Lung (tissue), 12 donors: ENCODE results near the gene C1QTNF6. TPM values are rescaled to one million over a fixed set of nuclear protein-coding genes. Genes with fewer than 3 reads are reported as not detected.

Experiments used
- ATAC-seq: fragments of 200-7000 bp; cut with Tn5 transposase; one replicate; pipeline ENCODE4 v1.9.1; 2020; ENCODE audit warnings: moderate number of reproducible peaks; ENCODE audit not compliant: insufficient read depth, low FRiP score
- DNase-seq, 3 donors: peaks; one replicate each; pipeline ENCODE4 v3.0.0-alpha.2; 2013 to 2017
- H3K27ac ChIP-seq, 2 donors: one replicate each; pipeline ENCODE4 v1.5.1; 2013; ENCODE audit warnings: mild to moderate bottlenecking in 2 of 2, moderate library complexity in 2 of 2, control low read depth in 1 of 2, inconsistent platforms in 1 of 2, low read depth in 1 of 2, low read length in 1 of 2
- H3K27me3 ChIP-seq, 3 donors: one replicate each; pipeline ENCODE4 v1.5.1; 2013; ENCODE audit warnings: low read length in 2 of 3; ENCODE audit not compliant: control insufficient read depth in 3 of 3, insufficient read depth in 3 of 3
- H3K36me3 ChIP-seq, 4 donors: one replicate each; pipeline ENCODE4 v1.5.1; 2013; ENCODE audit warnings: low read length in 4 of 4, mild to moderate bottlenecking in 1 of 4, moderate library complexity in 1 of 4; ENCODE audit not compliant: control insufficient read depth in 4 of 4, insufficient read depth in 4 of 4
- H3K4me1 ChIP-seq, 5 donors: one replicate each; pipeline ENCODE4 v1.5.1; 2013; ENCODE audit warnings: low read length in 5 of 5, mild to moderate bottlenecking in 2 of 5, moderate library complexity in 1 of 5; ENCODE audit not compliant: control insufficient read depth in 5 of 5, insufficient read depth in 5 of 5
- H3K4me3 ChIP-seq: one replicate; pipeline ENCODE4 v1.5.1; 2013; ENCODE audit warnings: mild to moderate bottlenecking, control low read depth, moderate library complexity
- H3K9ac ChIP-seq, 2 donors: one replicate each; pipeline ENCODE4 v1.5.1; 2013; ENCODE audit warnings: low read length in 2 of 2, control low read depth in 1 of 2; ENCODE audit not compliant: insufficient read depth in 1 of 2
- H3K9me3 ChIP-seq, 4 donors: one replicate each; pipeline ENCODE4 v1.5.1; 2013; ENCODE audit warnings: low read length in 3 of 4, mild to moderate bottlenecking in 1 of 4, moderate library complexity in 1 of 4; ENCODE audit not compliant: control insufficient read depth in 4 of 4, insufficient read depth in 3 of 4
- CTCF ChIP-seq: IDR thresholded peaks from 2 replicates; pipeline ENCODE4 v1.5.1; 2012; ENCODE audit warnings: mild to moderate bottlenecking; ENCODE audit errors: control extremely low read depth, extremely low read depth
- WGBS, 2 donors: extraction: QIAGEN DNeasy Blood & Tissue Kit; methylation state at CpG; one replicate each; pipeline ENCODE4 v1.1.7; 2013; 5-methylcytosine and 5-hydroxymethylcytosine counted together
- polyA plus RNA-seq, 2 donors: library from polyadenylated mRNA; stranded (reverse); fragments of 200-250 nt; gene quantifications; one replicate each; pipeline ENCODE4 v1.2.1, GENCODE V29; 2013
- total RNA-seq, 2 donors: library from RNA; depleted of rRNA in 1 of 2; stranded (reverse); fragments of >200 nt in 1 of 2; gene quantifications; one replicate each; pipeline ENCODE4 v1.2.1, GENCODE V29; 2014 to 2021
- donor health status: control.
- donor health status: control.
- donor health status: Bipolar disorder and iron deficiency.
- donor health status: healthy.
- donor health status: DM: yes; HTN: yes; CAD: no.

The C1QTNF6 gene
- total and polyA plus RNA-seq, 4 donors = 3.8 to 14.0 (median 4.3) TPM

- Histone ChIP-seq H3K4me1 (peaks cover 0 to 10% (median 3%) of the 10 kb centered on the region in 5 donors), H3K27ac (no peak overlapping the region), H3K9me3 (peaks cover 0 to 5% (median 0%) of the 10 kb centered on the region in 4 donors), H3K27me3 (no peaks in the 10 kb centered on the region), H3K4me3 (no peak overlapping the region), H3K36me3 (peaks cover 0 to 1% (median 0%) of the 10 kb centered on the region in 4 donors), H3K9ac (no peak overlapping the region)
- WGBS, 2 donors = 64 to 73% methylated on average over 8 of the region's 8 CpGs
- no peak for TF ChIP-seq CTCF
- ATAC-seq (no peak), DNase-seq (no peak)
These were observed 36.8 kb upstream of the C1QTNF6 start for GRCh38 chr22:37224757-37225420.

DNA sequence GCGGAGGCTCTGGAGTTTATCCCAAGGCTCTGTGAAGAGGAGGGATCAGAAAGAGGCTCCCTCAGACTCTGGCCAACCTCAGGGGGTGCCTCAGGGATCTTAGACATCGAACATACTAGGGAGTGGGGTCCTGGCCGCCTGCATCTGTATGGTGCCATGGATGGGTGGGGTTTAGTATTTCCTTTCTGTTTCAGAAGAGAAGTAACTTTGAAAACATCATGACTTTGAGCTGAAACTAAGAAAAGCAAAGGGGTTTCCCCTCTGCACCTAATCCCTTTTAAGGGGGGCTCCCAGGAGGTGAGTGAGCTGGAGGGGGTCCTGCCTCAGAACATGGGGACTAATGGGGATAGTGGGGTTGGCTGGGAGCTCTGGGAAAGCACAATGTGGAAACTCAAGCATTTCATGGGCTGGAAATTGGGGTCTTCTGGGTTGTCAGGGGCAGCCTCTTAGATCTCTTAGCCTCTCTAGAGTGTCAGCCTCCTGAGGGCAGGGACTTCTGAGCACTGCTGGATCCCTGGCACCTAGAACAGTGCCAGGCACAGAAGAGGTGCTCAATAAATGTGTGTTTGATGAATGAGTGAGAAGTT, 36.0 kb upstream of the C1QTNF6 start:
- TF ChIP-seq CTCF = no peak
- Histone ChIP-seq H3K4me1 (peaks cover 0 to 10% (median 1%) of the 10 kb centered on the region in 5 donors), H3K4me3 (no peak overlapping the region), H3K9me3 (peaks cover 0 to 5% (median 0%) of the 10 kb centered on the region in 4 donors), H3K36me3 (peaks cover 0 to 1% (median 0%) of the 10 kb centered on the region in 4 donors), H3K9ac (no peak overlapping the region), H3K27ac (no peak overlapping the region), H3K27me3 (no peaks in the 10 kb centered on the region)
- DNase-seq = no peak
- ATAC-seq = no peak
- WGBS, 2 donors = 66 to 72% methylated on average over 3 of the region's 3 CpGs

DNA sequence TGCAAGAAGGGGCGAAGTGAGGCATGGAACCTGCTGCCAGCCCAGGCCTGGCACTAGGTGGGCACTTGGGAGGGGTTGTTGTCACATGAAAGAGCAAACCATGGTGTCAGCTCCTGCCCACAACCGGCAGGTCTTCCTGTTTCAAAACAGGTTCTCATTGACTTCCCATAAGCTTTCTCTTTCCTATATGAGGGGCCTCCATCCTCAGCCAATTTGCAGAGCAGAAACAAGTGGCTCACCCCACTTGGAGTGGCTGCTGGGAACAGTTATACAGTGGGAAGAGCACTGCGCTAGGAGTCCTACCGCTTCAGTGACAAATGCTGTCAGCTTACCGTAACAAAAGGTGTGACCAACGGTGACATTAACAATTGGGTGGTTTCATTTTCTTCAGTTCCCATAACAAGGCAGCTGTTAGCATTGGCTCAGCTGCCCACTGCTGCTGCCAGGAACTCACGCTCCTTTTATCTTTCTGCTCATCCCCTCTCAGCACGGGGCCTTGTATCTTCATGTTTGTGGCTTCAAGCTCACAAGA, 34.5 kb upstream of the C1QTNF6 start:
- no peak overlapping the region for H3K9ac ChIP-seq
- 33 to 66% methylated on average over 8 of the region's 8 CpGs for WGBS, 2 donors
- H3K4me1 ChIP-seq = no peaks in the 10 kb centered on the region
- no peak for DNase-seq
- peaks cover 0 to 5% (median 0%) of the 10 kb centered on the region in 4 donors for H3K9me3 ChIP-seq
- H3K27me3 ChIP-seq = no peaks in the 10 kb centered on the region
- no peak for TF ChIP-seq CTCF
- H3K36me3 ChIP-seq = peaks cover 0 to 1% (median 0%) of the 10 kb centered on the region in 4 donors
- peak overlapping the region in 1 of 2 donors; percentile 57 for H3K27ac ChIP-seq
- ATAC-seq = no peak
- no peak overlapping the region for H3K4me3 ChIP-seq
